Osteoblast (primary cell): Measurements from ENCODE around the gene CCSER1. TPM values are rescaled to one million over a fixed set of nuclear protein-coding genes. Genes with fewer than 3 reads are reported as not detected.

ENCODE experiments used
- DNase-seq: peaks from one replicate; pipeline ENCODE4 v3.0.0; 2011; ENCODE audit warnings: low spot score, mixed read lengths; ENCODE audit not compliant: insufficient read length; ENCODE audit errors: missing footprints
- H2AFZ ChIP-seq: 2 replicates; pipeline ENCODE4 v1.6.0; 2011; ENCODE audit warnings: mild to moderate bottlenecking, low read length
- H3K27ac ChIP-seq: 2 replicates; pipeline ENCODE4 v1.5.1; 2011; ENCODE audit warnings: mild to moderate bottlenecking, low read depth, low read length, moderate library complexity
- H3K27me3 ChIP-seq: 2 replicates; pipeline ENCODE4 v1.6.0; 2012; ENCODE audit warnings: mild to moderate bottlenecking, control low read depth, inconsistent platforms, low read length, moderate library complexity; ENCODE audit not compliant: insufficient read depth
- H3K36me3 ChIP-seq: 2 replicates; pipeline ENCODE4 v1.5.1; 2011; ENCODE audit warnings: mild to moderate bottlenecking, low read length, control low read depth, moderate library complexity; ENCODE audit not compliant: insufficient read depth
- H3K4me1 ChIP-seq: 2 replicates; pipeline ENCODE4 v1.5.1; 2011; ENCODE audit warnings: mild to moderate bottlenecking, low read length, control low read depth, moderate library complexity; ENCODE audit not compliant: insufficient read depth
- H3K4me2 ChIP-seq: 2 replicates; pipeline ENCODE4 v1.6.0; 2011; ENCODE audit warnings: mild to moderate bottlenecking, low read length; ENCODE audit not compliant: insufficient read depth
- H3K4me3 ChIP-seq: fragments of 200-600 bp; sonication (generic); 3 replicates; pipeline ENCODE4 v1.5.1; 2012; ENCODE audit warnings: mild to moderate bottlenecking, low read length, inconsistent platforms; ENCODE audit not compliant: insufficient read depth
- H3K79me2 ChIP-seq: 2 replicates; pipeline ENCODE4 v1.6.0; 2012; ENCODE audit warnings: mild to moderate bottlenecking, low read length, control low read depth, inconsistent platforms; ENCODE audit not compliant: insufficient read depth
- H3K9me3 ChIP-seq: 2 replicates; pipeline ENCODE4 v1.5.1; 2011; ENCODE audit warnings: low read depth, low read length, control low read depth
- H4K20me1 ChIP-seq: 2 replicates; pipeline ENCODE4 v1.6.0; 2012; ENCODE audit warnings: mild to moderate bottlenecking, low read length, control low read depth; ENCODE audit not compliant: insufficient read depth
- CTCF ChIP-seq: IDR thresholded peaks from 2 replicates; pipeline ENCODE4 v1.5.1; 2011; ENCODE audit warnings: mild to moderate bottlenecking, low read depth, low read length, moderate library complexity; ENCODE audit errors: extremely low read depth
- total RNA-seq: library from RNA; depleted of rRNA; stranded (reverse); fragments of >200 nt; gene quantifications from 2 replicates; pipeline ENCODE4 v1.2.3, GENCODE V29; 2012

Gene CCSER1
- total RNA-seq, 1 donor, result under 0.01 TPM

- no peak for TF ChIP-seq CTCF
- H3K27ac ChIP-seq, result no peak overlapping the region
- no peaks in the 10 kb centered on the region for H4K20me1 ChIP-seq
- peaks cover 6% of the 10 kb centered on the region for H3K9me3 ChIP-seq
- DNase-seq, result no peak
- no peak overlapping the region for H3K4me3 ChIP-seq
- no peak overlapping the region for H3K4me2 ChIP-seq
- H3K79me2 ChIP-seq, result no peaks in the 10 kb centered on the region
- H3K36me3 ChIP-seq, result no peaks in the 10 kb centered on the region
- no peaks in the 10 kb centered on the region for H3K27me3 ChIP-seq
- H2AFZ ChIP-seq, result no peak overlapping the region
- no peaks in the 10 kb centered on the region for H3K4me1 ChIP-seq
These were observed 689.6 kb downstream of the CCSER1 start for GRCh38 chr4:90816754-90817153.

GRCh38 chr4:90824266-90825150, 697.3 kb downstream of the CCSER1 start:
- Histone ChIP-seq H3K4me3 (no peak overlapping the region), H3K4me2 (no peak overlapping the region), H2AFZ (no peak overlapping the region), H3K27ac (no peak overlapping the region), H4K20me1 (no peaks in the 10 kb centered on the region), H3K4me1 (no peaks in the 10 kb centered on the region), H3K9me3 (no peaks in the 10 kb centered on the region), H3K36me3 (no peaks in the 10 kb centered on the region), H3K27me3 (no peaks in the 10 kb centered on the region), H3K79me2 (no peaks in the 10 kb centered on the region)
- DNase-seq, result no peak
- TF ChIP-seq CTCF, result no peak

- H3K4me1 ChIP-seq, result no peaks in the 10 kb centered on the region
- H3K36me3 ChIP-seq, result no peaks in the 10 kb centered on the region
- no peak overlapping the region for H3K27ac ChIP-seq
- H3K27me3 ChIP-seq, result no peaks in the 10 kb centered on the region
- no peak for TF ChIP-seq CTCF
- no peaks in the 10 kb centered on the region for H3K9me3 ChIP-seq
- no peak for DNase-seq
- H3K4me2 ChIP-seq, result no peak overlapping the region
- no peaks in the 10 kb centered on the region for H3K79me2 ChIP-seq
- no peak overlapping the region for H3K4me3 ChIP-seq
- H4K20me1 ChIP-seq, result no peaks in the 10 kb centered on the region
- H2AFZ ChIP-seq, result no peak overlapping the region
These were observed 698.7 kb downstream of the CCSER1 start for GRCh38 chr4:90825849-90826248.

GRCh38 chr4:90833706-90834105, 706.5 kb downstream of the CCSER1 start:
- Histone ChIP-seq H3K9me3 (no peaks in the 10 kb centered on the region), H3K4me3 (no peak overlapping the region), H3K79me2 (no peaks in the 10 kb centered on the region), H4K20me1 (no peaks in the 10 kb centered on the region), H3K27ac (no peak overlapping the region), H2AFZ (no peak overlapping the region), H3K36me3 (no peaks in the 10 kb centered on the region), H3K4me1 (no peaks in the 10 kb centered on the region), H3K4me2 (no peak overlapping the region), H3K27me3 (no peaks in the 10 kb centered on the region)
- no peak for DNase-seq
- TF ChIP-seq CTCF, result no peak
